CD14-positive monocyte (primary cell): ENCODE measurements around the gene ATOH8. TPM values are rescaled to one million over a fixed set of nuclear protein-coding genes. Genes with fewer than 3 reads are reported as not detected.

Experiments used
- DNase-seq, 3 donors: peaks; one replicate each; pipeline ENCODE4 v3.0.0-alpha.2; 2011 to 2022
- H2AFZ ChIP-seq: 2 replicates; pipeline ENCODE4 v1.6.0; 2012; ENCODE audit warnings: mild to moderate bottlenecking, low read depth, low read length, inconsistent platforms; ENCODE audit not compliant: insufficient read depth, poor library complexity, severe bottlenecking
- H3K27ac ChIP-seq, 2 donors: 1 replicate in 1 of 2; 2 replicates in 1 of 2; pipeline ENCODE4 v1.5.1; 2012 to 2013; ENCODE audit warnings: low read length in 2 of 2, control low read depth in 1 of 2, inconsistent platforms in 1 of 2, low read depth in 1 of 2, mild to moderate bottlenecking in 1 of 2
- H3K27me3 ChIP-seq, 2 donors: one replicate each; pipeline versions ENCODE4 v1.6.0 to v1.6.1; 2011 to 2013; ENCODE audit warnings: low read length in 2 of 2; ENCODE audit not compliant: control insufficient read depth in 2 of 2, insufficient read depth in 2 of 2
- H3K36me3 ChIP-seq, 2 donors: replicated peaks in 1 of 2; 1 replicate in 1 of 2; 2 replicates in 1 of 2; pipeline versions ENCODE4 v1.5.1 to v1.6.1; 2012 to 2013; ENCODE audit warnings: low read length in 2 of 2, control low read depth in 1 of 2, inconsistent platforms in 1 of 2, mild to moderate bottlenecking in 1 of 2; ENCODE audit not compliant: insufficient read depth in 2 of 2, control insufficient read depth in 1 of 2
- H3K4me1 ChIP-seq, 2 donors: 1 replicate in 1 of 2; 2 replicates in 1 of 2; pipeline versions ENCODE4 v1.5.1 to v1.6.1; 2012 to 2013; ENCODE audit warnings: low read length in 2 of 2, control low read depth in 1 of 2, inconsistent platforms in 1 of 2, mild to moderate bottlenecking in 1 of 2, moderate library complexity in 1 of 2; ENCODE audit not compliant: insufficient read depth in 2 of 2, control insufficient read depth in 1 of 2
- H3K4me2 ChIP-seq: replicated peaks from 2 replicates; pipeline ENCODE3; 2012; ENCODE audit warnings: low read length, moderate library complexity, mild to moderate bottlenecking; ENCODE audit not compliant: poor library complexity, severe bottlenecking; ENCODE audit errors: extremely low read depth
- H3K4me3 ChIP-seq, 3 experiments: fragments of 200-600 bp in 1 of 3; sonication (generic) in 1 of 3; replicated peaks in 1 of 3; 1 replicate in 2 of 3; 2 replicates in 1 of 3; pipeline ENCODE4 v1.5.1; 2011 to 2013; ENCODE audit warnings: low read length in 3 of 3, mild to moderate bottlenecking in 3 of 3, control low read depth in 2 of 3, low read depth in 2 of 3, inconsistent platforms in 1 of 3, moderate library complexity in 1 of 3
- H3K79me2 ChIP-seq: 2 replicates; pipeline ENCODE4 v1.6.0; 2012; ENCODE audit warnings: mild to moderate bottlenecking, control low read depth, inconsistent platforms, low read length, moderate library complexity; ENCODE audit not compliant: insufficient read depth
- H3K9ac ChIP-seq: 2 replicates; pipeline ENCODE4 v1.6.0; 2017; ENCODE audit warnings: low read length, mild to moderate bottlenecking; ENCODE audit not compliant: insufficient read depth, poor library complexity, severe bottlenecking
- H3K9me3 ChIP-seq, 2 donors: replicated peaks in 1 of 2; 1 replicate in 1 of 2; 2 replicates in 1 of 2; pipeline versions ENCODE4 v1.5.1 to v1.6.1; 2012 to 2013; ENCODE audit warnings: low read length in 2 of 2, control low read depth in 1 of 2; ENCODE audit not compliant: control insufficient read depth in 1 of 2, insufficient read depth in 1 of 2
- H4K20me1 ChIP-seq: 2 replicates; pipeline ENCODE4 v1.6.0; 2012; ENCODE audit warnings: mild to moderate bottlenecking, low read length, control low read depth, moderate library complexity; ENCODE audit not compliant: insufficient read depth
- H3K27ac Mint-ChIP-seq, 7 donors: one replicate each; pipeline ENCODE4 v1.8.0; 2020; ENCODE audit warnings: mild to moderate bottlenecking in 7 of 7, mixed read lengths in 7 of 7, moderate library complexity in 6 of 7, inconsistent platforms in 2 of 7
- H3K27me3 Mint-ChIP-seq, 3 donors: one replicate each; pipeline ENCODE4 v1.8.0; 2021 to 2022; ENCODE audit warnings: low read depth in 3 of 3, mild to moderate bottlenecking in 3 of 3, mixed read lengths in 3 of 3, moderate library complexity in 3 of 3, inconsistent platforms in 1 of 3
- H3K36me3 Mint-ChIP-seq, 2 donors: one replicate each; pipeline ENCODE4 v1.8.0; 2020; ENCODE audit warnings: mixed read lengths in 2 of 2, inconsistent platforms in 1 of 2, mild to moderate bottlenecking in 1 of 2
- H3K4me1 Mint-ChIP-seq: one replicate; pipeline ENCODE4 v1.8.0; 2020; ENCODE audit warnings: mild to moderate bottlenecking, mixed read lengths
- H3K4me3 Mint-ChIP-seq, 2 donors: one replicate each; pipeline ENCODE4 v1.8.0; 2020; ENCODE audit warnings: mild to moderate bottlenecking in 2 of 2, mixed read lengths in 2 of 2, moderate library complexity in 1 of 2
- H3K9me3 Mint-ChIP-seq, 7 donors: one replicate each; pipeline ENCODE4 v1.8.0; 2020 to 2022; ENCODE audit warnings: mixed read lengths in 7 of 7, mild to moderate bottlenecking in 6 of 7, moderate library complexity in 6 of 7, inconsistent platforms in 2 of 7
- CTCF ChIP-seq: fragments of 200-600 bp; IDR thresholded peaks from one replicate; pipeline ENCODE4 v1.8.0; 2022; ENCODE audit warnings: antibody characterized with exemption, mild to moderate bottlenecking
- WGBS: methylation state at CpG from one replicate; pipeline ENCODE4 v1.1.5; 2013; ENCODE audit warnings: missing lambda C conversion rate; ENCODE audit not compliant: insufficient coverage; 5-methylcytosine and 5-hydroxymethylcytosine counted together
- intact Hi-C, 2 donors: fragments of 100-400 bp; cut with micrococcal nuclease; formaldehyde crosslinking; loops; one replicate each; pipeline versions ENCODE4 v1.15.0 to v1.15.1; 2023
- polyA plus RNA-seq, 3 donors: library from polyadenylated mRNA; depleted of rRNA in 1 of 3; unstranded in 2 of 3; stranded (reverse) in 1 of 3; fragments of 300-500 nt in 2 of 3; fragments of >200 nt in 1 of 3; fragmentation: Illumina TruSeq in 2 of 3; gene quantifications; 1 replicate in 2 of 3; 2 replicates in 1 of 3; pipeline ENCODE4 v1.2.3, GENCODE V29; 2012 to 2021

The ATOH8 gene
- polyA plus RNA-seq, 3 donors = 2.0 to 3.9 (median 2.1) TPM

GRCh38 chr2:85773692-85774091 lies 19.9 kb downstream of the ATOH8 start:
- Histone ChIP-seq H3K9ac (no peak overlapping the region), H4K20me1 (peaks cover 4% of the 10 kb centered on the region), H3K27me3 (peaks cover 0 to 25% of the 10 kb centered on the region in 2 donors), H3K4me2 (no peak overlapping the region), H3K27ac (no peak overlapping the region), H3K79me2 (no peaks in the 10 kb centered on the region), H3K4me1 (peaks cover 8 to 11% of the 10 kb centered on the region in 2 donors), H3K36me3 (no peaks in the 10 kb centered on the region), H3K9me3 (no peaks in the 10 kb centered on the region), H2AFZ (no peak overlapping the region), H3K4me3 (no peak overlapping the region)
- Mint-ChIP-seq H3K27me3 (peaks cover 13 to 32% (median 23%) of the 10 kb centered on the region in 3 donors), H3K36me3 (peaks cover 12 to 20% of the 10 kb centered on the region in 2 donors), H3K4me3 (no peak overlapping the region), H3K9me3 (no peaks in the 10 kb centered on the region), H3K4me1 (peaks cover 13% of the 10 kb centered on the region), H3K27ac (no peak overlapping the region)
- no peak for TF ChIP-seq CTCF
- 100% methylated on average over 4 of the region's 6 CpGs for WGBS
- intact Hi-C loops = no loop called here
- no peak for DNase-seq

- Histone ChIP-seq H3K4me1 (peaks cover 10 to 17% of the 10 kb centered on the region in 2 donors), H3K36me3 (no peaks in the 10 kb centered on the region), H3K79me2 (no peaks in the 10 kb centered on the region), H2AFZ (no peak overlapping the region), H4K20me1 (peaks cover 2% of the 10 kb centered on the region), H3K27ac (no peak overlapping the region), H3K9me3 (no peaks in the 10 kb centered on the region), H3K4me2 (no peak overlapping the region), H3K4me3 (no peak overlapping the region), H3K9ac (no peak overlapping the region), H3K27me3 (peaks cover 0 to 25% of the 10 kb centered on the region in 2 donors)
- intact Hi-C loops = no loop called here
- TF ChIP-seq CTCF = no peak
- H3K27me3 Mint-ChIP-seq = peaks cover 13 to 32% (median 23%) of the 10 kb centered on the region in 3 donors
- no peak overlapping the region for H3K27ac Mint-ChIP-seq
- DNase-seq = no peak
- H3K4me1 Mint-ChIP-seq = peaks cover 18% of the 10 kb centered on the region
- no peaks in the 10 kb centered on the region for H3K9me3 Mint-ChIP-seq
- peaks cover 12 to 24% of the 10 kb centered on the region in 2 donors for H3K36me3 Mint-ChIP-seq
- H3K4me3 Mint-ChIP-seq = no peak overlapping the region
- WGBS = 84% methylated on average over 8 of the region's 9 CpGs
Measured at GRCh38 chr2:85774126-85774978, 20.6 kb downstream of the ATOH8 start.
